ENCODE results near the gene OR11G2.
"Not testable (repeated sequence)": the region's sequence is repeated elsewhere in the genome, so short reads cannot be mapped to it uniquely, and the experiment has no call there.

Gene OR11G2

GRCh38 chr14:20191396-20191795, 700 bp downstream of the OR11G2 start:
- DNase-seq, result no peak
- Histone ChIP-seq H3K9me3 (no peaks in the 10 kb centered on the region), H3K4me1 (no peaks in the 10 kb centered on the region), H3K27me3 (no peaks in the 10 kb centered on the region), H3K36me3 (no peaks in the 10 kb centered on the region), H3K4me3 (ENCODE audit: low read depth, low read length) (no peak overlapping the region)
- TF ChIP-seq CTCF (IDR thresholded peaks at IDR 0.05; ENCODE audit: low read depth, low read length), result no peak

- no peak overlapping the region for H3K4me3 ChIP-seq (ENCODE audit: low read depth, low read length)
- H3K27me3 ChIP-seq, result no peaks in the 10 kb centered on the region
- H3K9me3 ChIP-seq, result no peaks in the 10 kb centered on the region
- no peaks in the 10 kb centered on the region for H3K36me3 ChIP-seq
- no peaks in the 10 kb centered on the region for H3K4me1 ChIP-seq
- DNase-seq, result no peak
- TF ChIP-seq CTCF (IDR thresholded peaks at IDR 0.05; ENCODE audit: low read depth, low read length), result no peak
These were observed 3.4 kb downstream of the OR11G2 start for GRCh38 chr14:20194101-20194500.

DNA sequence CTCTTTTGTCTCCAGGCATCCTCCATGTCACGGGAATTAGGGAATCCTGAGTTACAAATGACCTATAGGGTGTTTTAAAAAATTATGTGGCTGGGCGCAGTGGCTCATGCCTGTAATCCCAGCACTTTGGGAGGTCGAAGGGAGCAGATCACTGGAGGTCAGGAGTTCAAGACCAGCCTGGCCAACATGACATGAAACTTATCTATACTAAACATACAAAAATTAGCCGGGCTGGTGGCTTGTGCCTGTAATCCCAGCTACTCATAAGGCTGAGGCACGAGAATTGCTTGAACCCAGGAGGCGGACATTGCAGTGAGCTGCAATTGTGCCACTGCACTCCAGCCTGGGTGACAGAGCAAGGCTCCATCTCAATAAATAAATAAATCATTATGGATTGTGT, 4.5 kb downstream of the OR11G2 start:
- H3K36me3 ChIP-seq; H3K9me3 ChIP-seq; H3K4me1 ChIP-seq; H3K27me3 ChIP-seq; H3K4me3 ChIP-seq (ENCODE audit: low read depth, low read length); DNase-seq: not testable (repeated sequence)

DNA sequence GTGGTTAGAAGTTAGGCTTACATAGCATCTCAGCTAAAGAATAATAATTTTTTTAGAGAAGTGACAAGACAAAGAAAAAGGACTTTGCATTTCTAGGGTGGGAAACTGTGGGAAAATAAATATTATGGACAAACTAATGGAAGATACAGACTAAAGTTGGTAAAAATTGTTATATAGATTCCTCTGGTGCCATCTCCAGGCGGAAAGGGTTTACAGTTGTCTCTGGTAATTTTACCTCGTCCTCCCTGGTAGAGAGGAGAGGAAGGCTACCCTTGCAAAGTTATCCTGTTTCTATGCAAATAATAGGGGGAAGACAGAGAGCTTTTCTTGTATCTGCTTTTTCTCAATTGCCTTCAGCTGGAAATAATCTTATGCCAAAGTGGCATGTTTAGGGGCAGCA, 5.2 kb downstream of the OR11G2 start:
- DNase-seq, result no peak
- no peaks in the 10 kb centered on the region for H3K9me3 ChIP-seq
- H3K36me3 ChIP-seq, result no peaks in the 10 kb centered on the region
- no peaks in the 10 kb centered on the region for H3K4me1 ChIP-seq
- H3K4me3 ChIP-seq (ENCODE audit: low read depth, low read length), result no peak overlapping the region
- TF ChIP-seq CTCF (IDR thresholded peaks at IDR 0.05; ENCODE audit: low read depth, low read length), result no peak
- H3K27me3 ChIP-seq, result no peaks in the 10 kb centered on the region

GRCh38 chr14:20197459-20197858, 6.8 kb downstream of the OR11G2 start:
- no peak for DNase-seq
- Histone ChIP-seq H3K9me3 (no peaks in the 10 kb centered on the region), H3K4me3 (ENCODE audit: low read depth, low read length) (no peak overlapping the region), H3K4me1 (no peaks in the 10 kb centered on the region), H3K36me3 (no peaks in the 10 kb centered on the region), H3K27me3 (no peaks in the 10 kb centered on the region)
- no peak for TF ChIP-seq CTCF (IDR thresholded peaks at IDR 0.05; ENCODE audit: low read depth, low read length)

GRCh38 chr14:20198991-20199390, 8.3 kb downstream of the OR11G2 start:
- no peak overlapping the region for H3K4me3 ChIP-seq (ENCODE audit: low read depth, low read length)
- no peaks in the 10 kb centered on the region for H3K9me3 ChIP-seq
- no peak for TF ChIP-seq CTCF (IDR thresholded peaks at IDR 0.05; ENCODE audit: low read depth, low read length)
- DNase-seq, result no peak
- no peaks in the 10 kb centered on the region for H3K36me3 ChIP-seq
- H3K27me3 ChIP-seq, result no peaks in the 10 kb centered on the region
- H3K4me1 ChIP-seq, result no peaks in the 10 kb centered on the region

- H3K9me3 ChIP-seq, result no peaks in the 10 kb centered on the region
- H3K4me3 ChIP-seq (ENCODE audit: low read depth, low read length), result no peak overlapping the region
These were observed 14.0 kb downstream of the OR11G2 start for GRCh38 chr14:20204721-20205120.

More at GRCh38 chr14:20204721-20205120, 14.0 kb downstream of the OR11G2 start:
- H3K4me1 ChIP-seq, result no peaks in the 10 kb centered on the region
- TF ChIP-seq CTCF (IDR thresholded peaks at IDR 0.05; ENCODE audit: low read depth, low read length), result no peak
- no peaks in the 10 kb centered on the region for H3K36me3 ChIP-seq
- DNase-seq, result no peak
- H3K27me3 ChIP-seq, result peaks cover 3% of the 10 kb centered on the region; the same call in 1 of the 2 replicates
